Skeletal muscle tissue (tissue), 4 donors: ENCODE measurements around the gene TAS2R20. TPM values are rescaled to one million over a fixed set of nuclear protein-coding genes. Genes with fewer than 3 reads are reported as not detected.

Source experiments
- H3K27ac ChIP-seq: one replicate; pipeline ENCODE4 v1.7.0; 2013; ENCODE audit warnings: mild to moderate bottlenecking, low read depth, low read length, inconsistent platforms
- H3K27me3 ChIP-seq, 3 donors: one replicate each; pipeline ENCODE4 v1.7.0; 2013; ENCODE audit warnings: low read length in 3 of 3; ENCODE audit not compliant: control insufficient read depth in 3 of 3, insufficient read depth in 3 of 3
- H3K36me3 ChIP-seq, 3 donors: one replicate each; pipeline ENCODE4 v1.7.0; 2013; ENCODE audit warnings: low read length in 3 of 3; ENCODE audit not compliant: control insufficient read depth in 3 of 3, insufficient read depth in 3 of 3
- H3K4me1 ChIP-seq, 3 donors: one replicate each; pipeline ENCODE4 v1.7.0; 2013; ENCODE audit warnings: low read length in 3 of 3, mild to moderate bottlenecking in 3 of 3; ENCODE audit not compliant: control insufficient read depth in 3 of 3, insufficient read depth in 3 of 3
- H3K4me3 ChIP-seq, 3 donors: one replicate each; pipeline ENCODE4 v1.7.0; 2013; ENCODE audit warnings: low read length in 3 of 3
- H3K9ac ChIP-seq, 3 donors: one replicate each; pipeline ENCODE4 v1.7.0; 2013; ENCODE audit warnings: low read length in 3 of 3, mild to moderate bottlenecking in 3 of 3, moderate library complexity in 2 of 3, low read depth in 1 of 3
- H3K9me3 ChIP-seq, 3 donors: one replicate each; pipeline ENCODE4 v1.7.0; 2013; ENCODE audit warnings: low read length in 3 of 3; ENCODE audit not compliant: control insufficient read depth in 3 of 3
- total RNA-seq: library from RNA; depleted of rRNA; stranded (reverse); fragments of >200 nt; gene quantifications from one replicate; pipeline ENCODE4 v1.2.3, GENCODE V29; 2014
- donor health status: Osteomylitis.

The TAS2R20 gene
- total RNA-seq, 1 donor from 2014 or later: 6.3 TPM

DNA sequence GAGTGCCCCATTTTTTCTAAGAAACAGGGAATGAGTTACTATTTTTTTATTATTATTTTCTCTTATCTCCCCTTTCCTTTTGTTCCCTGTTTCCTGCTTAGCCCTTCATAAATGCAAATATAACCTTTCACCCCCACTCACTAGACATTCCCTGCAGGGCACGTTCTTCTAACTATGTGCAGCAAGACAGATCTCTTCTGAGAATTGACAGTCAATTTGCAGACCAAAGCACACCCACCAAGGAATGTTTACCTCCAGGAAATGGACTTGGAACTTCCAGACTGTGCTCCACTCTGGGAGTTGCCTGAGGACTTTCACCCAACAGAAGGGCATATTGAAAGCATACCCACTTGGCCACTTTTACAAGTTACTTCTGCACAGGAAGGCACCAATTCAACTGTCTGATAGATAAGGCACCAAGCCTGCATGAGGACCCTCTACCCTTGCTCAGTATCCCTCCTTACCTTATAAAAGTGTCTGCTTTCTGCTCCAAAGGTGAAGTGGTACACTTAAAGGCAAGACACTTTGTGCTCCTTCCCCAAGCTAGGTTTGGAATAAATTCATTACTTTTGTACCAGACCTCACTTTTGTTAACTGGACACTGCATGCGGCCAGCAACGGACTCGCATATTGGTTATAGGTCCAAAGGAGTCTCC lies 17.8 kb upstream of the TAS2R20 start:
- no peaks in the 10 kb centered on the region for H3K9me3 ChIP-seq

DNA sequence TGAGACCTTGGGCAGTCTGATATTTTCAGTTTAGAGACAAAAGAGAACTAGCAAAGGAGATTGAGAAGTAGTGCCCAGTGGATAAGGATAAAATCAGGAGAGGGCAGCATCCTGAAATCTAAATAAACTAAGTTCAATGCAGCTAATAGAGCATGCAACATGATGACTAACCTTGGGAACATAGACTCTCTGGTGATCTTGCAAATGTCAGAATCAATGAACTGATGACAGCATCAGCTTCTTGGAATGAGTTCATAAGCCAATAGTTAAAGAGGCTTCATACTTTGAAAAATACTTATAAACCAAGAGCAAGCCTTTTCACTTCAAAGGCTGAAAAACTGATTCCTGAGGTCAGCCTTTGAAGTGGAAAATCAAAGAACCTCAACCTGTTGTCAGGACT lies 16.1 kb upstream of the TAS2R20 start:
- no peak overlapping the region for H3K9ac ChIP-seq
- H3K9me3 ChIP-seq: no peaks in the 10 kb centered on the region
- H3K36me3 ChIP-seq: peaks cover 2 to 5% (median 3%) of the 10 kb centered on the region in 3 donors
- H3K27me3 ChIP-seq: no peaks in the 10 kb centered on the region
- H3K4me1 ChIP-seq: no peaks in the 10 kb centered on the region
- H3K27ac ChIP-seq: no peak overlapping the region
- no peak overlapping the region for H3K4me3 ChIP-seq

More for the DNA sequence above, 17.8 kb upstream of the TAS2R20 start:
- Histone ChIP-seq H3K36me3 (peaks cover 2 to 5% (median 3%) of the 10 kb centered on the region in 3 donors), H3K4me3 (no peak overlapping the region), H3K4me1 (no peaks in the 10 kb centered on the region), H3K27me3 (no peaks in the 10 kb centered on the region), H3K27ac (no peak overlapping the region), H3K9ac (no peak overlapping the region)

DNA sequence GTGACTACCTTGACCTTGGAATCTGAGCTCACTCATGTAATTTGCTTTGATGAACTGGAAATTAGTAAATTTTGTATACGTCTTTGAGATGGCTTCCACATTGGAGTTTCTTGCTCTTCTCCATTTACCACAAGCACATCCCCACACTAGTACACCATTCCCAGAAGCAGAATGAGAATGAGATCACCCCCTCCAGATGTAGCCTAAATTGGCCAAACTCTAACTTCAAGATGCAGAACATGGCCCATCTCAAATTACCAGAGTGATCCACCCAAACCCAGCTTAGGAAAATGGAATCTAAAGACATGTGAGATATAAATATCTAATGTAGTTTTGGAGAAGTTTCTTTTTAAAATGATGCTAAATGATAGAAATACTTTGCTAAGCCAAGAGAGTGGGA lies 9.5 kb upstream of the TAS2R20 start:
- Histone ChIP-seq H3K4me1 (no peaks in the 10 kb centered on the region), H3K4me3 (no peak overlapping the region), H3K36me3 (no peaks in the 10 kb centered on the region), H3K27ac (no peak overlapping the region), H3K27me3 (no peaks in the 10 kb centered on the region), H3K9me3 (no peaks in the 10 kb centered on the region), H3K9ac (no peak overlapping the region)

DNA sequence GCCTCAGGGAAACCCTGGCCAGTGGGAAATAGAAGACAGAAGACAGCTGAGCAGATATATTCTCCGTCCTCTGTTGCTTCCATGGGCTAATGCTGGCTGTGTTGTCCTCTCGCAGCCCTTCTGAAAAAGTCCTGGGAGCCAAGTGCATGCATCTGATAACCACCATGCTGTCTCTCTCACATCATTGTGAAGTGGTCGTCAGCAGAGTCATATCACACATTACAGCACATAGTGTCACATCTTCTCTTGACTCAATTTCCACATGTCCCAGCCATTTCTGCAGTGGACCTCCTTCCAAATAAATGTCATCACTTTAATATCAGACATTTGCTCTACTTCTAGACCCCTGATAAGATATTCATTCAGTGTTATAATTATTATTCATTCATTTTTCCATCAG lies 3.8 kb downstream of the TAS2R20 start:
- H3K36me3 ChIP-seq: peaks cover 4 to 5% (median 5%) of the 10 kb centered on the region in 3 donors
- H3K4me1 ChIP-seq: no peaks in the 10 kb centered on the region
- H3K27ac ChIP-seq: no peak overlapping the region
- H3K4me3 ChIP-seq: no peak overlapping the region
- no peak overlapping the region for H3K9ac ChIP-seq
- no peaks in the 10 kb centered on the region for H3K9me3 ChIP-seq
- H3K27me3 ChIP-seq: no peaks in the 10 kb centered on the region

DNA sequence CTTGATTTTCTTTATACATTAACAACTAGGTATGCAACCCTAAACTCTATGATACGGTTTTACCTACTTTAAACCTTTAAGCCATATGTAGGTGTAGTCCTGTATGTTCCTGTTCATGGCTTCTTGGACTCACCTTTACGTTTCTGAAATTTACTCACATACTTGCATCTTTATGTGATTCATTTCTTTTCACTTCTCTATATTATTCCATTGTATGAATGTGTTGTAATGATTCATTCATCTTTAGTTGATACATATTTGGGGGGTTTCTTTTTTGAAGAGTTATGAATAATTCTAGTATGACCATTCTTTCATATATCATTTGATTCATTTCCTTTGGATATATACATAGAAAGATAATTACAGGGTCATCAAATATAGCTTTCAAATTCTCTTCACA lies 9.0 kb downstream of the TAS2R20 start:
- H3K27ac ChIP-seq: no peak overlapping the region
- H3K36me3 ChIP-seq: peaks cover 2 to 3% (median 3%) of the 10 kb centered on the region in 3 donors
- no peak overlapping the region for H3K9ac ChIP-seq
- H3K4me1 ChIP-seq: no peaks in the 10 kb centered on the region
- H3K4me3 ChIP-seq: no peak overlapping the region
- no peaks in the 10 kb centered on the region for H3K9me3 ChIP-seq
- H3K27me3 ChIP-seq: no peaks in the 10 kb centered on the region

DNA sequence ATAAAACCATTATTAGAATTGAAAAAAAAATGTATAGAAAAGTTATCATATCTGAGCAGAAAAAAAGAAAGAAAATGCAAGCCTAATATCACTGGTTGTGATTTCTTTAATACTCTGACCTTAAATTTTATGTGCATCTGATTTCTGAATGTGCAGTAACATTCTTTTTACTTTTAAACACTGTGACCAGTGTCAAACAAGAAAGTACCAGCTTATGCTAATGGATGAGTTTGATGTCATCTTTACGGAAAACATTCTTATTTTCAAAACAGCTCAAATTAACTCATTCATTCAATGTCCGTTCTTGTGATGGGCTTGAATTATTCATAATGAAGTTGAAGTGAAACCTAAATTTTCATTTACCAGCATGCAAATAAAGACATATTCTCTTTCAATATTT lies 11.3 kb downstream of the TAS2R20 start, which contains the start of gene TAS2R50:
TSS of gene TAS2R50 (minus strand) at position 101 of the 400 bp plus-strand sequence. CDS start at position 49, 52 bp downstream.
- Histone ChIP-seq H3K9ac (no peak within 1 kb of the TSS), H3K4me3 (no peak within 1 kb of the TSS), H3K27ac (no peak within 1 kb of the TSS), H3K36me3 (no peaks in the 10 kb centered on the region), H3K9me3 (no peaks in the 10 kb centered on the region), H3K27me3 (no peaks in the 10 kb centered on the region), H3K4me1 (no peaks in the 10 kb centered on the region)

DNA sequence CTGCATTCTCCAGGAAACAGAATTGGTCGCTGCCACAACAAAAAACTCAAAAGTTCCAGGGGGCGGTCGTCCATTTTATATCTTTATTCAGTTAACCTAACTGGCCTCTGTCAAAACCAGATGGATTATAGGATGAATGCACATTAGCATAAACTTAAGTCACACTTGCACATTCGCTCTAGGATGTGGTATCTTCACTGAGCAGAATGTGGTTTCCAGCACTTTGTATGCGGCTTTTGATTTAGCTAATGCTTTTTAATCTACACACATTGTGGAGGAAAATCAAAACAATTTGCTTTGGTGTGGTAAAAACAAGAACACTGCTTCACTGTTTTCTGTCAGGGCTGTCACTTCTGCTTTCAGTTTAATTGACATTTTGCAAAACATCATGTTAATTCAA lies 15.9 kb downstream of the TAS2R20 start:
- no peaks in the 10 kb centered on the region for H3K4me1 ChIP-seq
- H3K36me3 ChIP-seq: no peaks in the 10 kb centered on the region
- H3K27ac ChIP-seq: no peak overlapping the region
- no peak overlapping the region for H3K9ac ChIP-seq
- no peaks in the 10 kb centered on the region for H3K27me3 ChIP-seq
- H3K9me3 ChIP-seq: no peaks in the 10 kb centered on the region
- H3K4me3 ChIP-seq: no peak overlapping the region

DNA sequence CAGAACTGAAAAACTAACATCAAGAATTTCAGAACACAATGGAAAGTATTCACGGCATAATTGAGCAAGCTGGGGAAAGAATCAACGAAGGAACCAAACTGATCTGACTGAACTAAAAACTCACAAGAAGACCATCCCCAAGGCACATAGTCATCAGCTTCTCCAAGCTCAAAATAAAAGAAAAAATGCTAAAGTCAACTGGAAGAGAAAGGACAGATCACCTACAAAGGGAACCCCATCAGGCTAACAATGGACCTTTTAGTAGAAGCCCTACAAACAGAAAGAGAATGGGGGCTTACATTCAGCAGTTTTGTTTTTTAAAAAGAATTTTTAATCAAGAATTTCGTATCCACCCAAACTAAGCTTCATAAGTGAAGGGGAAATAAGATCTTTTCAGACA lies 23.1 kb downstream of the TAS2R20 start:
- no peak overlapping the region for H3K27ac ChIP-seq
- H3K4me3 ChIP-seq: no peak overlapping the region
- H3K27me3 ChIP-seq: no peaks in the 10 kb centered on the region
- H3K4me1 ChIP-seq: no peaks in the 10 kb centered on the region
- H3K36me3 ChIP-seq: no peaks in the 10 kb centered on the region
- H3K9ac ChIP-seq: no peak overlapping the region
- no peaks in the 10 kb centered on the region for H3K9me3 ChIP-seq

DNA sequence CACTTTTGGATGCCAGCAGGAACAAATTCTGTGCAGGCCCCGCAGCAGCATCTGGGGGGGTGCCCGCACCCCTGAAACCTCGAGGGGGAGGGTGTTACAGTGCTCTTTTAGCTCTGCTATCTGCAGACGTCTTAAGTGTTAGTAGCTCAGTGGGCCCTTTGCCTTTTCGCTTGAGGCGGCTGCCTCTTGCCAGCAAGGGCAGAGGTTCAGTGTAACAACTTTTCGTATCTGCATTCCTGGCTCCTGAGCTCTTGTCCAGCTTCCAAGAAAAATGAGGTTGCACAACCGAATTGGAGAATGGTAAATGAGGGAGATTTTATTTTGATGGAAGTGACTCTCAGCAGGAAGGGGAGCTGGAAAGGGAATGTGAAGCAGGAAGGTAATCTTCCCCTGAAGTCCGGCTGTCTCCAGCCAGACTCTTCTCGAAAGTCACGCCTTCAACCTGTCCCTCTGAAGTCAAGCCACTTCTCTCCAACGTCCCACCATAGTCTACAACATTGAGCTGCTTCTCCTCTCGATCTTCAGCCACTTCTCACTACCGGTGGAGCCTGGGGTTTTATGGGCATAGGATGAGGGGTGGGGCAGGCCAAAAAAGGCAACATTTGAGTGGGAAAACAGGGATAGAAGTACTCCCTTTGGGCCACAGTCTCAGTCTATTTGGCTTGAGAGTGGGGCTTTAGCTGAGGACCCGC lies 29.2 kb downstream of the TAS2R20 start:
- H3K4me1 ChIP-seq: peaks cover 0 to 8% (median 6%) of the 10 kb centered on the region in 3 donors
- no peaks in the 10 kb centered on the region for H3K36me3 ChIP-seq
- H3K4me3 ChIP-seq: no peak overlapping the region
- H3K27ac ChIP-seq: no peak overlapping the region
- no peaks in the 10 kb centered on the region for H3K27me3 ChIP-seq
- H3K9me3 ChIP-seq: no peaks in the 10 kb centered on the region
- H3K9ac ChIP-seq: peak overlapping the region in 1 of 3 donors; percentile 6

DNA sequence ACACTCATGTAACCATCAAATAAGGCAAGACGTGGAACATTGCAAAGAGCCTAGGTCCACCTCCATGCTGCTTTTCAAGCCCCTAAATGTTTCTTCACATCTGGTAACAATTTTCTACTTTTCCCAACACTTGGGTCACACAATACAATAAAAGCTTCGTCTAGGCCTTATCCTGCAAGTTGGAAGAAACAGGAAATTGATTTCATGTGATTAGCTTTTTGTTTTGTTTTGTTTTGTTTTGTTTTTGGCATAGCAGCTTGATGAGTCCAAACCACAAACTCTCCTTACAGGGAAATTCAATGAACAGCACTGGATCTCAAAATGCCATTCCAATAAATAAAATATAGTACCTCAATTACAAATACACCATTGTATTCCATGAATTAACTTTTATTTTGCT lies 30.7 kb downstream of the TAS2R20 start:
- no peak overlapping the region for H3K27ac ChIP-seq
- H3K4me1 ChIP-seq: peaks cover 0 to 8% (median 6%) of the 10 kb centered on the region in 3 donors
- H3K9me3 ChIP-seq: no peaks in the 10 kb centered on the region
- no peak overlapping the region for H3K4me3 ChIP-seq
- H3K27me3 ChIP-seq: no peaks in the 10 kb centered on the region
- H3K36me3 ChIP-seq: no peaks in the 10 kb centered on the region
- no peak overlapping the region for H3K9ac ChIP-seq
